Prostate gland (tissue), 2 donors: ENCODE data around the gene DNAJB8.

Source experiments
- CTCF ChIP-seq, 4 experiments: fragments of 200-600 bp in 2 of 4; fragments of 450-650 bp in 2 of 4; sonication (generic) in 2 of 4; IDR thresholded peaks; 1 replicate in 3 of 4; 2 replicates in 1 of 4; pipeline ENCODE4 v1.5.1; 2016 to 2019; ENCODE audit warnings: antibody characterized with exemption in 4 of 4, mild to moderate bottlenecking in 2 of 4, moderate library complexity in 2 of 4
- POLR2A ChIP-seq: fragments of 450-650 bp; IDR thresholded peaks from one replicate; pipeline ENCODE4 v1.6.1; 2016; ENCODE audit warnings: antibody characterized with exemption, mild to moderate bottlenecking
- POLR2AphosphoS5 ChIP-seq: sonication (generic); formaldehyde crosslinking; IDR thresholded peaks from one replicate; pipeline ENCODE4 v1.6.1; 2017; ENCODE audit warnings: antibody characterized with exemption

GRCh38 chr3:128446821-128447220, 19.9 kb downstream of the DNAJB8 start:
- TF ChIP-seq CTCF (IDR thresholded peaks at IDR 0.05) (no peak), POLR2A (no peak), POLR2AphosphoS5 (no peak)
